PFSK-1 (cell line): ENCODE results near the gene S100A9.

ENCODE experiments used
- FOXP2 ChIP-seq: optimal IDR thresholded peaks from 2 replicates; pipeline ENCODE3; 2011; ENCODE audit warnings: borderline replicate concordance, control low read depth, inconsistent platforms; ENCODE audit not compliant: insufficient read depth; ENCODE audit errors: extremely low read length, extremely low read depth
- POLR2AphosphoS5 ChIP-seq: IDR thresholded peaks from 2 replicates; pipeline ENCODE4 v1.6.1; 2012; ENCODE audit warnings: low read depth, mild to moderate bottlenecking, control low read depth, low read length, moderate library complexity
- SIN3A ChIP-seq: IDR thresholded peaks from 2 replicates; pipeline ENCODE4 v1.6.1; 2012; ENCODE audit warnings: mild to moderate bottlenecking, low read length, moderate library complexity, borderline replicate concordance; ENCODE audit not compliant: insufficient read depth
- TAF1 ChIP-seq: IDR thresholded peaks from 2 replicates; pipeline ENCODE4 v1.6.1; 2012; ENCODE audit warnings: low read length, control low read depth, borderline replicate concordance; ENCODE audit not compliant: insufficient read depth
- TF ChIP-seq, protein P1 (sequence below), 2 experiments: IDR thresholded peaks; 2 replicates each; pipeline versions ENCODE4 v1.6.1 to v1.8.0; 2011 to 2012; ENCODE audit warnings: low read depth in 2 of 2, low read length in 2 of 2, control low read depth in 1 of 2, inconsistent platforms in 1 of 2, mild to moderate bottlenecking in 1 of 2, moderate library complexity in 1 of 2; ENCODE audit not compliant: insufficient read depth in 1 of 2

The S100A9 gene

GRCh38 chr1:153387001-153387400, 29.3 kb downstream of the S100A9 start:
- TF ChIP-seq POLR2AphosphoS5 = no peak
- TF ChIP-seq SIN3A = no peak
- no peak for TF ChIP-seq TAF1
- no peak for TF ChIP-seq FOXP2
- TF ChIP-seq, protein P1, sequence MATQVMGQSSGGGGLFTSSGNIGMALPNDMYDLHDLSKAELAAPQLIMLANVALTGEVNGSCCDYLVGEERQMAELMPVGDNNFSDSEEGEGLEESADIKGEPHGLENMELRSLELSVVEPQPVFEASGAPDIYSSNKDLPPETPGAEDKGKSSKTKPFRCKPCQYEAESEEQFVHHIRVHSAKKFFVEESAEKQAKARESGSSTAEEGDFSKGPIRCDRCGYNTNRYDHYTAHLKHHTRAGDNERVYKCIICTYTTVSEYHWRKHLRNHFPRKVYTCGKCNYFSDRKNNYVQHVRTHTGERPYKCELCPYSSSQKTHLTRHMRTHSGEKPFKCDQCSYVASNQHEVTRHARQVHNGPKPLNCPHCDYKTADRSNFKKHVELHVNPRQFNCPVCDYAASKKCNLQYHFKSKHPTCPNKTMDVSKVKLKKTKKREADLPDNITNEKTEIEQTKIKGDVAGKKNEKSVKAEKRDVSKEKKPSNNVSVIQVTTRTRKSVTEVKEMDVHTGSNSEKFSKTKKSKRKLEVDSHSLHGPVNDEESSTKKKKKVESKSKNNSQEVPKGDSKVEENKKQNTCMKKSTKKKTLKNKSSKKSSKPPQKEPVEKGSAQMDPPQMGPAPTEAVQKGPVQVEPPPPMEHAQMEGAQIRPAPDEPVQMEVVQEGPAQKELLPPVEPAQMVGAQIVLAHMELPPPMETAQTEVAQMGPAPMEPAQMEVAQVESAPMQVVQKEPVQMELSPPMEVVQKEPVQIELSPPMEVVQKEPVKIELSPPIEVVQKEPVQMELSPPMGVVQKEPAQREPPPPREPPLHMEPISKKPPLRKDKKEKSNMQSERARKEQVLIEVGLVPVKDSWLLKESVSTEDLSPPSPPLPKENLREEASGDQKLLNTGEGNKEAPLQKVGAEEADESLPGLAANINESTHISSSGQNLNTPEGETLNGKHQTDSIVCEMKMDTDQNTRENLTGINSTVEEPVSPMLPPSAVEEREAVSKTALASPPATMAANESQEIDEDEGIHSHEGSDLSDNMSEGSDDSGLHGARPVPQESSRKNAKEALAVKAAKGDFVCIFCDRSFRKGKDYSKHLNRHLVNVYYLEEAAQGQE (IDR thresholded peaks at IDR 0.05; ENCODE audit: insufficient read depth in 1 of 2, low read depth in 2 of 2, low read length in 2 of 2) = no peak

GRCh38 chr1:153387785-153388184, 30.1 kb downstream of the S100A9 start:
- no peak for TF ChIP-seq TAF1
- TF ChIP-seq SIN3A = no peak
- no peak for TF ChIP-seq FOXP2
- no peak for TF ChIP-seq POLR2AphosphoS5
- TF ChIP-seq, protein P1 (IDR thresholded peaks at IDR 0.05; ENCODE audit: insufficient read depth in 1 of 2, low read depth in 2 of 2, low read length in 2 of 2) = no peak

DNA sequence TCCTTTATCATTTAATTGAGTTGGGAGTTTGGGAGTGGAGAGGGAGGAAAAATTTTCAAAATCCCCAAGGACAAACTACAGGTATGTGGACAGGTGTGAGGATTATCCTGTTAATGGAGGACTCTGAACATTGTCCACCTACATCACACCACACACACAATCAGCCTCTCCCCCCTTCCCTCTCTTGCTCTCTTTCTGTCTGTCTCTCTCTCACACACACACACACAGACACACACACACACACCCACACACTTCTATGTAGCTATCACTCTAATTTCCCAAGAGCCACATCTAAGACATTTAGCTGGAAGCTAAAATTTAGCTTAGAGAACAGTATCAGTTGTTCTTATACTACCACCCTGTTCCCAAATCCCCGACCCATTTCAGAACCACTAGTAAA, 31.7 kb downstream of the S100A9 start:
- no peak for TF ChIP-seq FOXP2
- TF ChIP-seq, protein P1 (IDR thresholded peaks at IDR 0.05; ENCODE audit: insufficient read depth in 1 of 2, low read depth in 2 of 2, low read length in 2 of 2) = no peak
- no peak for TF ChIP-seq TAF1
- TF ChIP-seq SIN3A = no peak
- no peak for TF ChIP-seq POLR2AphosphoS5

GRCh38 chr1:153389973-153390879, 32.6 kb downstream of the S100A9 start:
- TF ChIP-seq, protein P1 (IDR thresholded peaks at IDR 0.05; ENCODE audit: insufficient read depth in 1 of 2, low read depth in 2 of 2, low read length in 2 of 2) = no peak
- TF ChIP-seq POLR2AphosphoS5 (no peak), FOXP2 (no peak), SIN3A (no peak), TAF1 (no peak)
